Natural killer cell (primary cell): ENCODE measurements around the gene ALK. TPM values are rescaled to one million over a fixed set of nuclear protein-coding genes. Genes with fewer than 3 reads are reported as not detected.

Experiments
- ATAC-seq, 3 donors: fragments of 150-1000 bp in 2 of 3; fragments of 200-7000 bp in 1 of 3; cut with Tn5 transposase; 1 replicate in 1 of 3; 2 replicates in 2 of 3; pipeline ENCODE4 v1.10.0; 2021; ENCODE audit warnings: mild to moderate bottlenecking in 2 of 3, moderate library complexity in 2 of 3
- DNase-seq, 2 donors: peaks; one replicate each; pipeline versions ENCODE4 v3.0.0 to v3.0.0-alpha.2; 2013 to 2021; ENCODE audit warnings: mixed read lengths in 1 of 2
- H3K27ac ChIP-seq: one replicate; pipeline ENCODE4 v1.5.1; 2013; ENCODE audit warnings: mild to moderate bottlenecking, low read length
- H3K27me3 ChIP-seq: one replicate; pipeline ENCODE4 v1.6.1; 2013; ENCODE audit warnings: low read length; ENCODE audit not compliant: control insufficient read depth, insufficient read depth
- H3K36me3 ChIP-seq: one replicate; pipeline ENCODE4 v1.6.1; 2013; ENCODE audit warnings: low read length; ENCODE audit not compliant: control insufficient read depth, insufficient read depth
- H3K4me1 ChIP-seq: one replicate; pipeline ENCODE4 v1.6.1; 2013; ENCODE audit warnings: low read length; ENCODE audit not compliant: control insufficient read depth, insufficient read depth
- H3K4me3 ChIP-seq: one replicate; pipeline ENCODE4 v1.5.1; 2013; ENCODE audit warnings: low read length
- H3K9me3 ChIP-seq: one replicate; pipeline ENCODE4 v1.6.1; 2013; ENCODE audit warnings: low read length; ENCODE audit not compliant: control insufficient read depth, insufficient read depth
- H3K27ac Mint-ChIP-seq, 2 donors: one replicate each; pipeline ENCODE4 v1.8.0; 2022; ENCODE audit warnings: mild to moderate bottlenecking in 2 of 2, mixed read lengths in 2 of 2, moderate library complexity in 1 of 2
- H3K27me3 Mint-ChIP-seq, 2 donors: one replicate each; pipeline ENCODE4 v1.8.0; 2022; ENCODE audit warnings: low read depth in 2 of 2, mixed read lengths in 2 of 2
- H3K36me3 Mint-ChIP-seq: one replicate; pipeline ENCODE4 v1.8.0; 2022; ENCODE audit warnings: mixed read lengths
- H3K4me1 Mint-ChIP-seq, 2 donors: one replicate each; pipeline ENCODE4 v1.8.0; 2022; ENCODE audit warnings: mixed read lengths in 2 of 2
- H3K4me3 Mint-ChIP-seq: one replicate; pipeline ENCODE4 v1.8.0; 2022; ENCODE audit warnings: mild to moderate bottlenecking, moderate library complexity, mixed read lengths
- H3K9me3 Mint-ChIP-seq, 2 donors: one replicate each; pipeline ENCODE4 v1.8.0; 2022; ENCODE audit warnings: mixed read lengths in 2 of 2
- CTCF ChIP-seq: fragments of 200-600 bp; IDR thresholded peaks from one replicate; pipeline ENCODE4 v1.8.0; 2022; ENCODE audit warnings: antibody characterized with exemption
- WGBS: methylation state at CpG from one replicate; pipeline ENCODE4 v1.1.7; 2013; ENCODE audit warnings: missing lambda C conversion rate; ENCODE audit not compliant: insufficient coverage; 5-methylcytosine and 5-hydroxymethylcytosine counted together
- intact Hi-C: fragments of 100-400 bp; cut with micrococcal nuclease; formaldehyde crosslinking; loops from one replicate; pipeline ENCODE4 v1.14.2; 2022
- total RNA-seq, 4 donors: library from RNA; stranded (reverse); fragments of 120-200 nt in 1 of 4; gene quantifications; one replicate each; pipeline versions ENCODE4 v1.2.3 to v1.2.4, GENCODE V29; 2013 to 2022

The ALK gene
- total RNA-seq, 3 donors from 2014 or later (not counting 1 experiment from before 2014, with no cell fraction given), result not detected

DNA sequence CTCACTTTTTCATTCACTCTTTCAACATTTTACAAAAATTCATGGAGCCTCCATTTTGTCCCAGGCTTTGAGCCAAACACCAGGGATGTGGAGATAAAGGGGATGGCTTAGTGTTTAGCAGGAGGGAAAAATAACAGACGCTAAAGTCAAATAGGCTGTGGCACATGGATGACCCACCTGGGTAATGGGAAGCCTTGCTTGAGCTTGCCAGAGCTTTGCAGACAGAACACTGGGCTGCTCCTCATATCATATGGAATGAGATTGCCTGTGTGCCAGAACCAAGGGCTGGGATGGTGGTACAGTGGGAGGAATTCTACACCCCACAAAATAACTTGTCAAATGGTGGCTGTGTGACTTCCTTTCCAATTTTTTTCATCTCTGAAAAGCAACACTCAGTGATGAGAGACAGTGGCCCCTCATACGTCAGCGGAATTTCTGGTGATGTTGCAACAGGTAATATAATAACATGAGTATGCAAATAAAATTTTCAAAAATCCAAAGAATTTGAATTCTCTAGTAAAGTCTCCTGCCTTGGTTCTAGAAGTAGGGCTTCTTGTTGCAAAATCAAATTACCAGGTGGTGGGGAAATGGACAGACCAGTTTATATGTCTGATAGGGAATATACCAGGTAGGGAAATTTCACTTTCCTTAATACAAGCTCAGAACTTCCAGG, 553.3 kb downstream of the ALK start:
- no peak overlapping the region for H3K4me3 ChIP-seq
- ATAC-seq (no peak), DNase-seq (no peak)
- no peaks in the 10 kb centered on the region for H3K4me1 ChIP-seq
- Mint-ChIP-seq H3K36me3 (no peaks in the 10 kb centered on the region), H3K4me1 (no peaks in the 10 kb centered on the region), H3K27ac (no peak overlapping the region), H3K9me3 (no peaks in the 10 kb centered on the region), H3K4me3 (no peak overlapping the region), H3K27me3 (peaks cover 27% of the 10 kb centered on the region in 2 donors)
- no peak overlapping the region for H3K27ac ChIP-seq
- H3K36me3 ChIP-seq, result no peaks in the 10 kb centered on the region
- no peak for TF ChIP-seq CTCF
- no peaks in the 10 kb centered on the region for H3K27me3 ChIP-seq
- 83% methylated on average over 1 of the region's 3 CpGs for WGBS
- H3K9me3 ChIP-seq, result no peaks in the 10 kb centered on the region
- intact Hi-C loops, result no loop called here

- Mint-ChIP-seq H3K27ac (no peak overlapping the region), H3K36me3 (no peaks in the 10 kb centered on the region), H3K9me3 (no peaks in the 10 kb centered on the region), H3K4me1 (no peaks in the 10 kb centered on the region), H3K27me3 (peaks cover 13 to 58% of the 10 kb centered on the region in 2 donors), H3K4me3 (no peak overlapping the region)
- Histone ChIP-seq H3K27me3 (no peaks in the 10 kb centered on the region), H3K9me3 (no peaks in the 10 kb centered on the region), H3K4me1 (no peaks in the 10 kb centered on the region), H3K27ac (no peak overlapping the region), H3K36me3 (no peaks in the 10 kb centered on the region), H3K4me3 (no peak overlapping the region)
- ATAC-seq (no peak), DNase-seq (no peak)
- 0% methylated on average over 1 of the region's 2 CpGs for WGBS
- intact Hi-C loops, result no loop called here
- no peak for TF ChIP-seq CTCF
These were observed 558.3 kb downstream of the ALK start for GRCh38 chr2:29363111-29363510.

GRCh38 chr2:29361231-29361630, 560.2 kb downstream of the ALK start:
- Mint-ChIP-seq H3K4me1 (no peaks in the 10 kb centered on the region), H3K36me3 (no peaks in the 10 kb centered on the region), H3K27ac (no peak overlapping the region), H3K27me3 (peaks cover 13 to 56% of the 10 kb centered on the region in 2 donors), H3K9me3 (no peaks in the 10 kb centered on the region), H3K4me3 (no peak overlapping the region)
- no peak for DNase-seq
- no peak for TF ChIP-seq CTCF
- H3K9me3 ChIP-seq, result no peaks in the 10 kb centered on the region
- no peaks in the 10 kb centered on the region for H3K27me3 ChIP-seq
- H3K4me3 ChIP-seq, result no peak overlapping the region
- 94% methylated on average over 6 of the region's 6 CpGs for WGBS
- ATAC-seq, result no peak
- H3K27ac ChIP-seq, result no peak overlapping the region
- no peaks in the 10 kb centered on the region for H3K36me3 ChIP-seq
- intact Hi-C loops, result no loop called here
- H3K4me1 ChIP-seq, result no peaks in the 10 kb centered on the region
